Endothelial cell of umbilical vein (primary cell): Measurements from ENCODE around the gene KBTBD8. TPM values are rescaled to one million over a fixed set of nuclear protein-coding genes. Genes with fewer than 3 reads are reported as not detected.

Experiments used
- BruUV-seq: library from RNA; stranded (reverse); fragments of 400-500 nt; replicated peaks from 2 replicates; lab custom pipeline; 2021; lab: Mats Ljungman, UMichigan
- CTCF ChIA-PET: fragments of 300-600, 350-600 bp; sonication (Branson Sonifier 250); formaldehyde crosslinking; loops from one replicate; lab custom pipeline; 2021; ENCODE audit warnings: antibody characterized with exemption, inconsistent platforms; lab: Charles Lee
- POLR2A ChIA-PET: fragments of 300-600, 350-600 bp; sonication (Branson Sonifier 250); formaldehyde crosslinking; loops from one replicate; lab custom pipeline; 2021; ENCODE audit warnings: antibody characterized with exemption, inconsistent platforms; lab: Charles Lee
- DNase-seq: peaks from one replicate; pipeline ENCODE4 v3.0.0-alpha.2; 2011; ENCODE audit warnings: low read depth, low spot score
- FAIRE-seq: peaks from 2 replicates; lab custom pipeline; 2011; peaks lifted over from hg19 to GRCh38; lab: Jason Lieb, UNC
- H2AFZ ChIP-seq: 2 replicates; pipeline ENCODE4 v1.6.0; 2012; ENCODE audit warnings: low read depth, low read length, control low read depth, inconsistent platforms
- H3K27ac ChIP-seq: 2 replicates; pipeline ENCODE4 v1.5.1; 2011; ENCODE audit warnings: low read depth, mild to moderate bottlenecking, control low read depth, low read length, moderate library complexity; ENCODE audit not compliant: insufficient read depth
- H3K27me3 ChIP-seq, 2 experiments: 2 replicates each; pipeline versions ENCODE4 v1.6.0 to v1.6.1; 2011; ENCODE audit warnings: low read length in 2 of 2, mixed read lengths in 1 of 2; ENCODE audit not compliant: control insufficient read depth in 2 of 2, insufficient read depth in 2 of 2
- H3K36me3 ChIP-seq, 2 experiments: 2 replicates in 1 of 2; 3 replicates in 1 of 2; pipeline ENCODE4 v1.5.1; 2011; ENCODE audit warnings: low read length in 2 of 2, mild to moderate bottlenecking in 1 of 2, moderate library complexity in 1 of 2; ENCODE audit not compliant: control insufficient read depth in 2 of 2, insufficient read depth in 2 of 2; ENCODE audit errors: extremely low read depth in 1 of 2
- H3K4me1 ChIP-seq: 3 replicates; pipeline ENCODE4 v1.5.1; 2011; ENCODE audit warnings: mild to moderate bottlenecking, low read length; ENCODE audit not compliant: control insufficient read depth, insufficient read depth; ENCODE audit errors: extremely low read depth
- H3K4me2 ChIP-seq: 2 replicates; pipeline ENCODE4 v1.6.1; 2011; ENCODE audit warnings: low read length, control low read depth, mixed read lengths; ENCODE audit not compliant: insufficient read depth
- H3K4me3 ChIP-seq, 3 experiments: fragments of 200-600 bp in 1 of 3; sonication (generic), shearing (Covaris generic) in 1 of 3; replicated peaks in 1 of 3; 2 replicates each; pipeline ENCODE4 v1.5.1; 2011 to 2016; ENCODE audit warnings: control low read depth in 3 of 3, low read length in 3 of 3, mild to moderate bottlenecking in 2 of 3, inconsistent platforms in 1 of 3, low read depth in 1 of 3, moderate library complexity in 1 of 3; ENCODE audit not compliant: insufficient read depth in 1 of 3
- H3K79me2 ChIP-seq: 2 replicates; pipeline ENCODE4 v1.6.0; 2012; ENCODE audit warnings: low read length, inconsistent platforms; ENCODE audit not compliant: control insufficient read depth, insufficient read depth
- H3K9ac ChIP-seq: replicated peaks from 2 replicates; pipeline ENCODE3; 2011; ENCODE audit warnings: low read length, control low read depth; ENCODE audit not compliant: insufficient read depth; ENCODE audit errors: extremely low read depth
- H3K9me1 ChIP-seq: replicated peaks from 3 replicates; pipeline ENCODE4 v1.6.0; 2011; ENCODE audit warnings: mild to moderate bottlenecking, low read length; ENCODE audit not compliant: control insufficient read depth, insufficient read depth; ENCODE audit errors: extremely low read depth
- H3K9me3 ChIP-seq: replicated peaks from 2 replicates; pipeline ENCODE4 v1.5.1; 2012; ENCODE audit warnings: low read length, inconsistent platforms; ENCODE audit not compliant: control insufficient read depth, insufficient read depth
- H4K20me1 ChIP-seq: replicated peaks from 2 replicates; pipeline ENCODE3; 2011; ENCODE audit warnings: mild to moderate bottlenecking, low read length; ENCODE audit not compliant: control insufficient read depth, insufficient read depth; ENCODE audit errors: extremely low read depth
- EZH2 ChIP-seq: IDR thresholded peaks from 2 replicates; pipeline ENCODE4 v1.6.1; 2012; ENCODE audit warnings: borderline replicate concordance, low read depth, mild to moderate bottlenecking, moderate library complexity, low read length, inconsistent platforms; ENCODE audit not compliant: severe bottlenecking
- FOS ChIP-seq: IDR thresholded peaks from 2 replicates; pipeline ENCODE4 v1.6.1; 2011; ENCODE audit warnings: mild to moderate bottlenecking, low read length, moderate library complexity, borderline replicate concordance; ENCODE audit not compliant: insufficient read depth
- GATA2 ChIP-seq: IDR thresholded peaks from 2 replicates; pipeline ENCODE4 v1.7.0; 2011; ENCODE audit warnings: low read depth, mild to moderate bottlenecking, moderate library complexity, mixed read lengths, low read length; ENCODE audit not compliant: insufficient read length, insufficient read depth
- JUN ChIP-seq: IDR thresholded peaks from 2 replicates; pipeline ENCODE4 v1.6.1; 2011; ENCODE audit warnings: borderline replicate concordance, low read depth; ENCODE audit not compliant: insufficient read length, insufficient read depth
- MYC ChIP-seq: IDR thresholded peaks from one replicate; pipeline ENCODE4 v1.6.1; 2011; ENCODE audit warnings: mild to moderate bottlenecking, low read depth, low read length
- POLR2A ChIP-seq: IDR thresholded peaks from 2 replicates; pipeline ENCODE4 v1.6.1; 2012; ENCODE audit warnings: low read depth, mild to moderate bottlenecking, control low read depth, low read length
- POLR2AphosphoS5 ChIP-seq: IDR thresholded peaks from 2 replicates; pipeline ENCODE4 v1.6.1; 2012; ENCODE audit warnings: low read depth, mild to moderate bottlenecking, control low read depth, low read length, moderate library complexity; ENCODE audit not compliant: insufficient read depth
- dilution Hi-C: fragments of 300-500 bp; cut with MboI; formaldehyde crosslinking; loops from one replicate; pipeline ENCODE4 v1.15.0; 2019; ENCODE audit warnings: low sequenced_read_pairs; ENCODE audit not compliant: extremely low pct_ligation_motif_present
- intact Hi-C: fragments of 100-400 bp; cut with micrococcal nuclease; formaldehyde crosslinking; loops from one replicate; pipeline ENCODE4 v1.10.0; 2022
- polyA plus RNA-seq, 4 experiments: library from polyadenylated mRNA; depleted of rRNA in 3 of 4; stranded (reverse) in 3 of 4; unstranded in 1 of 4; fragments of >200 nt; gene quantifications; 2 replicates each; pipeline versions ENCODE4 v1.2.1 to v1.2.3, GENCODE V29; 2011 to 2012; ENCODE audit warnings: missing spikeins in 1 of 4
- total RNA-seq: library from RNA; stranded (reverse); gene quantifications from 2 replicates; pipeline ENCODE4 v1.2.3, GENCODE V29; 2021
- TF ChIP-seq, protein P1 (sequence below): IDR thresholded peaks from 2 replicates; pipeline ENCODE4 v1.6.1; 2011; ENCODE audit not compliant: insufficient read depth, insufficient read length
- TF ChIP-seq, protein P2 (sequence below), 2 donors: IDR thresholded peaks; 1 replicate in 1 of 2; 2 replicates in 1 of 2; pipeline ENCODE4 v1.5.1; 2011; ENCODE audit warnings: low read length in 2 of 2, mild to moderate bottlenecking in 2 of 2, moderate library complexity in 2 of 2, control low read depth in 1 of 2, inconsistent platforms in 1 of 2, low read depth in 1 of 2; ENCODE audit not compliant: insufficient read depth in 1 of 2; ENCODE audit errors: extremely low read depth in 1 of 2

The KBTBD8 gene
- total and polyA plus RNA-seq, 2 donors (not counting 3 experiments of a cell fraction or from before 2014, with no cell fraction given), result 0.26 to 1.1 TPM

DNA sequence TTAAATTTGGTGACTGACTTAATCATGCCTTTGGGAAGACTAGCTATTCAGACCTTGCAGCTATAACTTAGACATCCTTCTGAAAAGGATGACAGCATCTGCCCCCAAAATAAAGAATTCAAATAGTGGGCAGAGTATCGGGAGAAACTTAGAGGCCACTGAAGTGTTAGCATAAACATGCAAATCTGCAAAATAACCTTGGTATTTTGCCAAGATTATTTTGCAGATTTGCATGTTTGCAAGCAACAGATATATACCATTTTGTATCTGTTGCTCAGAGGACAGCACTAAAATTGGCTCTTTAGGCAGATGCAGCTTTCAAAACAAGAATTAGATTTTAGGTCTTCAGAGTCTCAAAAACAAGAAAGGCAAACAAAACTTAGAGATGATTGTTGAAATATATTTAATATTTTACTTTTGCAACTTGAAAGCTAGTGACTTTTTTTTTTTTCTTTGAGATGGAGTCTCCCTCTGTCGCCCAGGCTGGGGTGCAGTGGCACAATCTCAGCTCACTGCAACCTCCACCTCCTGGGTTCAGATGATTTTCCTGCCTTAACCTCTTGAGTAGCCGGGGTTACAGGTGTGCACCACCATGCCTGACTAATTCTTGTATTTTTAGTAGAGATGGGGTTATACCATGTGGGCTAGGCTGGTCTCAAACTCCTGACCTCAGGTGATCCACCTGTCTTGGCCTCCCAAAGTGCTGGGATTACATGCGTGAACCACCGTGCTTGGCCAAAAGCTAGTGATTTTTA lies 47.8 kb downstream of the KBTBD8 start:
- H3K27ac ChIP-seq, result no peak overlapping the region
- H3K4me1 ChIP-seq, result no peaks in the 10 kb centered on the region
- H3K4me3 ChIP-seq, result no peak overlapping the region
- no peaks in the 10 kb centered on the region for H3K36me3 ChIP-seq
- TF ChIP-seq, protein P1, sequence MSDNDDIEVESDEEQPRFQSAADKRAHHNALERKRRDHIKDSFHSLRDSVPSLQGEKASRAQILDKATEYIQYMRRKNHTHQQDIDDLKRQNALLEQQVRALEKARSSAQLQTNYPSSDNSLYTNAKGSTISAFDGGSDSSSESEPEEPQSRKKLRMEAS, result no peak
- TF ChIP-seq POLR2AphosphoS5 (no peak), MYC (no peak), EZH2 (no peak), POLR2A (no peak), FOS (no peak), JUN (no peak), GATA2 (no peak)
- TF ChIP-seq, protein P2, sequence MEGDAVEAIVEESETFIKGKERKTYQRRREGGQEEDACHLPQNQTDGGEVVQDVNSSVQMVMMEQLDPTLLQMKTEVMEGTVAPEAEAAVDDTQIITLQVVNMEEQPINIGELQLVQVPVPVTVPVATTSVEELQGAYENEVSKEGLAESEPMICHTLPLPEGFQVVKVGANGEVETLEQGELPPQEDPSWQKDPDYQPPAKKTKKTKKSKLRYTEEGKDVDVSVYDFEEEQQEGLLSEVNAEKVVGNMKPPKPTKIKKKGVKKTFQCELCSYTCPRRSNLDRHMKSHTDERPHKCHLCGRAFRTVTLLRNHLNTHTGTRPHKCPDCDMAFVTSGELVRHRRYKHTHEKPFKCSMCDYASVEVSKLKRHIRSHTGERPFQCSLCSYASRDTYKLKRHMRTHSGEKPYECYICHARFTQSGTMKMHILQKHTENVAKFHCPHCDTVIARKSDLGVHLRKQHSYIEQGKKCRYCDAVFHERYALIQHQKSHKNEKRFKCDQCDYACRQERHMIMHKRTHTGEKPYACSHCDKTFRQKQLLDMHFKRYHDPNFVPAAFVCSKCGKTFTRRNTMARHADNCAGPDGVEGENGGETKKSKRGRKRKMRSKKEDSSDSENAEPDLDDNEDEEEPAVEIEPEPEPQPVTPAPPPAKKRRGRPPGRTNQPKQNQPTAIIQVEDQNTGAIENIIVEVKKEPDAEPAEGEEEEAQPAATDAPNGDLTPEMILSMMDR (IDR thresholded peaks at IDR 0.05; ENCODE audit: extremely low read depth in 1 of 2, insufficient read depth in 1 of 2, low read depth in 1 of 2, low read length in 2 of 2), result no peak
- no peak overlapping the region for H3K4me2 ChIP-seq
- FAIRE-seq (no peak), DNase-seq (no peak)
- H3K9ac ChIP-seq, result no peak overlapping the region
- ChIA-PET CTCF (interaction anchor here (1.3 to 1.7 kb wide), 4 partner anchors 10 to 1847 kb away, joined by 3 to 8 read pairs (median 4); no protein-coding TSS in a partner anchor), POLR2A (no interaction called here)
- BruUV-seq, result no TSS peak
- H3K27me3 ChIP-seq, result peaks cover 0 to 2% of the 10 kb centered on the region in 2 experiments
- H3K9me1 ChIP-seq, result no peaks in the 10 kb centered on the region
- H4K20me1 ChIP-seq, result no peaks in the 10 kb centered on the region
- H2AFZ ChIP-seq, result no peak overlapping the region
- intact Hi-C loops (no loop called here), dilution Hi-C loops (no loop called here)
- H3K79me2 ChIP-seq, result no peaks in the 10 kb centered on the region
- H3K9me3 ChIP-seq, result no peaks in the 10 kb centered on the region
